Neuron (in vitro differentiated cells): ENCODE data around the gene PRKD1.

ENCODE experiments used
- H2AFZ ChIP-seq: one replicate; pipeline ENCODE4 v1.6.1; 2013; ENCODE audit warnings: low read depth, mild to moderate bottlenecking, inconsistent platforms, low read length, moderate library complexity
- H3K27me3 ChIP-seq: one replicate; pipeline ENCODE4 v1.6.1; 2013; ENCODE audit warnings: low read length; ENCODE audit not compliant: insufficient read depth
- H3K36me3 ChIP-seq: one replicate; pipeline ENCODE4 v1.6.1; 2013; ENCODE audit warnings: low read length; ENCODE audit not compliant: insufficient read depth
- H3K4me1 ChIP-seq: one replicate; pipeline ENCODE4 v1.6.1; 2013; ENCODE audit warnings: low read length; ENCODE audit not compliant: insufficient read depth
- H3K4me3 ChIP-seq: 2 replicates; pipeline ENCODE4 v1.5.1; 2013; ENCODE audit warnings: mild to moderate bottlenecking, low read length, moderate library complexity
- H3K9me3 ChIP-seq: one replicate; pipeline ENCODE4 v1.6.1; 2013; ENCODE audit warnings: low read length

Gene PRKD1

DNA sequence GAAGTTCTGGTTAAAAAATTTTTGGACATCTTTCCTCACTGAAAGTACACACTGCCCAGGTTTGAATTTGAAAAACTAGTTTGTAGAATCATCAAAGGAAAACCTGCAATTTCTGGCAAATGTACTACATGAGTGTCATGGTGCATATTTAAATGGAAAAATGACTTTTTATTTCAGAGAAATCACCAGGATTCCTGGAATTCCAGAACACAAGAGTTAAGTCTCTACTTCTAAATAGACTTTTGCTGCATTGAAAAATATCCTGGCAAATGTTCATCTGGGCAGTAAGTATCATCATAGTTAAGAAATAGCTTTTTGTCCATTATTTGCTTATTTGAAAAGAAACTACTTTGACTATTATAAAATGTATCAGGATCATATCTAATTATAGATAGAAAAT, 275.1 kb downstream of the PRKD1 start:
- no peak overlapping the region for H3K4me3 ChIP-seq
- H2AFZ ChIP-seq = no peak overlapping the region
- H3K27me3 ChIP-seq = no peaks in the 10 kb centered on the region
- H3K4me1 ChIP-seq = no peaks in the 10 kb centered on the region
- H3K9me3 ChIP-seq = peaks cover 1% of the 10 kb centered on the region
- H3K36me3 ChIP-seq = no peaks in the 10 kb centered on the region

DNA sequence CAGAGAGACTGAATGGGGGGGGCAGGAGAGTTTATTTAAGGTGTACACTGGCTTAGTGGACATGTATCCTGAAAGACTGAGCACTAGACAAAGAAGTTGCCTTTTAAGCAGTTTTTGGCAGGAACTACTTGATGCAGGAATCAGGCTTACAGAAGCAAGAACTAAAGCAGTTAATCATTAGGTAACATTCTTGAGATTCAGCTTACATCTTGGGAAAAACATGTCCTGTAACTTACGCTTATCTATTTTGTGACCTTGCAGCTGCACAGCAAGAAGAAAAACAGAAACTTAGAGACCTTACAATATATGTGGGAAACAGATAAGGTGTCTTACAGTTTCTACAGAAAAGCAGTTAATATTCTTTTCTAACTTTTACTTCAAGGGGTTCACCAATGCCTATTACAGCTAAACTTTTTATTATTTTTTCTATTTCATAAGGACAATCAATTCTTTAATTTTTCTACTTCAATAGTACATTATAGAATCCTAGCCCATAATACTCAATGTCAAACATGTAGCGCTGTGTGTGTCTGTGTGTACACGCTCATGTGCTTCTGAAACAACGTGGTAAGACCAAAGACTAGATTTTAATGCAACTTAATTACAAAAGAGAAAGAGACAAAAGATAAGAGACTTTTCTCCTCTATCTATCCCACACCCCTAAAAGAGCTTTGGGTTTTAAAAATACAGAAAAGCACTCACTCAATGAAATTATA, 276.9 kb downstream of the PRKD1 start:
- H3K4me1 ChIP-seq = no peaks in the 10 kb centered on the region

DNA sequence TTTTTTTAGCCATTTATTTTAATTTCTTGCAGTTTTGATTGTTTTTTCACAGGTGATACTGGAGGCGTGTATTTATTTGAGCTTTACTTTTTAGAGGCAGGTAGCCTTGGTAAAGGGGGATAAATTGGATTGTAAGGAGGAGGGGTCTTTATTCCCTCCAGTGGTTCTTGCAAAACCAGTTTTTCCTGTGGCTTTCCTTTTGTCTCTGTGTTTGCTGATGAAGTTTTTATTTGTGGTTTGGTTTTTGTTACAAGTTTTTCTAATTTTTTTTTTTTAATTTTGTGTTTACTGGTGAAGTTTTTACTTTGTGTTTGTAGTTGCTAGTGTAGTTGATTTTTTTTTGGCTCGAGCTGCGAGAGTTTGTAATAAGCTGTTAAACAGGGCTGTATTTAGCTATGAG, 278.5 kb downstream of the PRKD1 start:
- Histone ChIP-seq H3K36me3 (no peaks in the 10 kb centered on the region), H3K9me3 (peaks cover 5% of the 10 kb centered on the region), H2AFZ (no peak overlapping the region), H3K27me3 (no peaks in the 10 kb centered on the region), H3K4me3 (no peak overlapping the region), H3K4me1 (no peaks in the 10 kb centered on the region)

More for the DNA sequence above, 276.9 kb downstream of the PRKD1 start:
- Histone ChIP-seq H3K27me3 (no peaks in the 10 kb centered on the region), H3K4me3 (no peak overlapping the region), H2AFZ (no peak overlapping the region), H3K36me3 (no peaks in the 10 kb centered on the region), H3K9me3 (peaks cover 5% of the 10 kb centered on the region)

DNA sequence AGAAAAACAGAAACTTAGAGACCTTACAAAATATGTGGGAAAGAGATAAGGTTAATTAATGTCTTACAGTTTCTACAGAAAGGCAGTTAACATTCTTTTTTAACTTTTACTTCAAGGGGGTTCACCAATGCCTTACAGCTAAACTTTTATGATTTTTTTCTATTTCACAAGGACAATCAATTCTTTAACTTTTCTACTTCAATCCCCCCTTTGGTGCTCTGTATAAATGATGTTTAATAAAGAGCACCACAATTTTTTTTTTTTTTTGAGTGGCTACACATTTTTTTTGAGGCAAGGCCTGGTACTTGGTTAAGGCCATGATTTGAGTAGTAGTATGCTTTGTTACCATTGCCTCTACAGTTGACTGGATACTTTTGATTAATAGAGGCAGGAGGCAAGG, 279.6 kb downstream of the PRKD1 start:
- Histone ChIP-seq H3K36me3 (no peaks in the 10 kb centered on the region), H3K4me1 (no peaks in the 10 kb centered on the region), H3K27me3 (no peaks in the 10 kb centered on the region), H3K4me3 (no peak overlapping the region), H2AFZ (no peak overlapping the region), H3K9me3 (peaks cover 5% of the 10 kb centered on the region)

DNA sequence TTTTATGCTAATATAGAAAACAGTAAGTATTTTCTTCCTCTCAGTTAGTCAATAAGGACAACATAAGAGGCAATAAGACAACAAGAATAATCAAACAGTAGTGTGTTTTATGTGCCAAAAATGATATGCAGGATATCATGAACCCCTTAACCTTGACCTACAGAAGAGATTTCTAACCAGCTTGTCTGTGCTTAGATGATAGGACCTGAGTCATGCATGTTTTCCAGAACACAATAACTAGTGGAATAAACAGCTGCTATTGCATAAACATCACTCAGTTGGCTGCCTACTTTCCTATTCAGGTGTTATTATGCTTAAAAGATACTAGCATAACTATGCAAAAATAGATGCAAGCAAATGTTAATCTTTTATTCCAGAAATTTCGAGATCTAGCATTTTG, 282.5 kb downstream of the PRKD1 start:
- H3K9me3 ChIP-seq = peaks cover 5% of the 10 kb centered on the region
- H2AFZ ChIP-seq = no peak overlapping the region
- H3K36me3 ChIP-seq = no peaks in the 10 kb centered on the region
- H3K4me1 ChIP-seq = no peaks in the 10 kb centered on the region
- H3K27me3 ChIP-seq = no peaks in the 10 kb centered on the region
- no peak overlapping the region for H3K4me3 ChIP-seq

DNA sequence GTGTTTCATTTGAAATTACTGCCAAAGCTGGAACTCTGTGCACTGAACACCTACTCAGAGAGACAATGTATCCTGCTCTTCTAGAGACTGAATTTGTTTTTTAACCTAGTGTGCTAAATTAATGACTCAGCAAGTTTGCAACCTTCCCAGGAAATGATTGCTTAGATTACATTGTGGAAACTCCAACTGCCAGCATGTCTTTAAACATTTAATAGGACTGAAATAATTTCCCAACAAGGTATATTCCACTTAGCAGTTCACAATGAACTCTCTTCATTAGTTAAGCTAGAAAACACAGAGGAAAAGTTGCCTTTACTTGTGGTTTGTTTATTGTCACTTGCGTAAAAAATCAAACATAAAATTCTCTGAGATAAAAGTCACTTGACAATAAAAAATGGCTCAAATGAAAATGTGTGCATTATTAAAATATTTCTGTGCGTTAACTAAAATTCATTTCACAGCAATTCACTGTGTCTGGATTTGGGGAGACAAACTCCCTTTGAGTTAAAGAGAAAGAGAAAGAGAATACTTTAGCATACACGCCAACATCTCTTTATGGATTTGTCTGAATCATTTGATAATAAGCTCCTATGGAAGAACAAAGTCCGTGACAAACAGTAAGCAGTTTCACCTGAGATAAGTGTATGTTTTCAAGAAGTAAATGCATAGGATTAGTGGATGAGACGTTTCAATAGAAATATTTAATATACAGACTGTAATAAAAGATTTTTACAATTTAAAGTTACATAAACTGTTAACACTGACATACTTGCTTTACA, 284.0 kb downstream of the PRKD1 start:
- H3K36me3 ChIP-seq = no peaks in the 10 kb centered on the region

DNA sequence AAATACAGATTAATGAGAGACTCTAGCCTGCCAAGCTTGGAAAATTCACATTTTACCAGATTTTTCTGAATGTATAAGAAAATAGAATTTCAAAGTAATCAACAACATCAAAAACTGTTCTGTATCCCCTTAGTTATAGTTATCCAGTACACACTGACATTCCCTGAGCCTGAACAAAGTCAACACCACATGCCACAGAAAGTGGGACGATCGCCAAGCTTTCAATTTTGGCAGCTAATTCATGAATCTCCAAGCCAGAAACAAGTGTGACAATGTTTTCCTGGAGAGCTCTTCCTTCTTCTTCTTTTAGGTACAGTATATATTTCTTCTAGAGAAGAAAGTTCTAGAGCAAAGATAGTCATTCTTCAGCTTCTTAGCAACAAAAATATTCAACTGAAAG, 290.2 kb downstream of the PRKD1 start:
- H2AFZ ChIP-seq = no peak overlapping the region
- H3K9me3 ChIP-seq = no peaks in the 10 kb centered on the region
- H3K4me1 ChIP-seq = no peaks in the 10 kb centered on the region
- H3K27me3 ChIP-seq = no peaks in the 10 kb centered on the region
- no peak overlapping the region for H3K4me3 ChIP-seq
- no peaks in the 10 kb centered on the region for H3K36me3 ChIP-seq

More for the DNA sequence above, 284.0 kb downstream of the PRKD1 start:
- Histone ChIP-seq H3K4me1 (no peaks in the 10 kb centered on the region), H3K4me3 (no peak overlapping the region), H3K27me3 (no peaks in the 10 kb centered on the region), H3K9me3 (peaks cover 5% of the 10 kb centered on the region), H2AFZ (no peak overlapping the region)

DNA sequence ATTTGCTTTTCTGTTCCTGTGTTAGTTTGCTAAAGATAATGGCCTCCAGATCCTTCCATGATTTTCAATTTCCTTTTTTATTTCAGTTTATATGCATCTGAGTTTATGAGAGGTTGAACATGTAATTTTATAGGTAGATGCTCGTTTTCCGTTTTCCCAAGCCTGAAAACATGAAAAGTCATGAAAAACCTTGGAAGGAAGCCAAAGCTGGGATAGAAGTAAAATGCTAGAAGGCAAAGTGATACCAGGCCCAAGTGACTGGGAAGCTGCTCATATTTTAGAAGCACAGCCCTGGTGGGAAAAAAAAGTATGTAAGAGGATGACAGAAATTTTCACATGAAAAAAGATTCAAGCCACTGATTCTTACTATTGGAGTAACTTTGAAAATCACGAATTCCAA, 290.8 kb downstream of the PRKD1 start:
- no peak overlapping the region for H2AFZ ChIP-seq
- H3K9me3 ChIP-seq = no peaks in the 10 kb centered on the region
- H3K4me3 ChIP-seq = no peak overlapping the region
- no peaks in the 10 kb centered on the region for H3K27me3 ChIP-seq
- no peaks in the 10 kb centered on the region for H3K36me3 ChIP-seq
- H3K4me1 ChIP-seq = no peaks in the 10 kb centered on the region

DNA sequence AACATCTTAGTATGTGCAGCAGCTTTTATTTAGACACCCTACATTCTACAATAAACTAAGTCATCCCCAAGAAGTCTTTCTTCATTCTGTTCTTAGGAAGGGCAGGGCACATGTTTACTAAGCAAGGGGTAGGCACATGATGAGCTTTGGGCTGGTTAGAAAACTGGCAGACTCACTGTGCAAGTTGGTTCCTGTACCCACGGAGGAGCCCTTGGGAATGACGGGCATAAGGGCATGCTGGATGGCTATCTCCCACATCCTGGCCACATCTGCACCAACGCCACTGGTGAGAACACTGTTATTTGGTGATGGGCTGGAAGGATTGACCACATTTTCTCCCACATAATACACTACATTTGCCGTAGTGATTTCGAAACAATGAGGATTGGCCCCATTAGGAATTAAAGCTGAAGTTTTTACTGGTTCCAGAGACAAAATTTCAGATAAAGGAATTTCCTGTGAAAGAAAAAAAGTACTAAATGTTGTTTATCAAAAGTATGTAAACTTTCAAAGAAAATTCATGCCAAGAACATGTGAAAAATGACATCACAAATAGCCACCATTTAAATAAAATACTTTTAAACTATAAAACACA, 297.0 kb downstream of the PRKD1 start:
- no peaks in the 10 kb centered on the region for H3K27me3 ChIP-seq
- no peak overlapping the region for H3K4me3 ChIP-seq
- peaks cover 2% of the 10 kb centered on the region for H3K4me1 ChIP-seq
- no peak overlapping the region for H2AFZ ChIP-seq
- H3K36me3 ChIP-seq = no peaks in the 10 kb centered on the region
- H3K9me3 ChIP-seq = no peaks in the 10 kb centered on the region

DNA sequence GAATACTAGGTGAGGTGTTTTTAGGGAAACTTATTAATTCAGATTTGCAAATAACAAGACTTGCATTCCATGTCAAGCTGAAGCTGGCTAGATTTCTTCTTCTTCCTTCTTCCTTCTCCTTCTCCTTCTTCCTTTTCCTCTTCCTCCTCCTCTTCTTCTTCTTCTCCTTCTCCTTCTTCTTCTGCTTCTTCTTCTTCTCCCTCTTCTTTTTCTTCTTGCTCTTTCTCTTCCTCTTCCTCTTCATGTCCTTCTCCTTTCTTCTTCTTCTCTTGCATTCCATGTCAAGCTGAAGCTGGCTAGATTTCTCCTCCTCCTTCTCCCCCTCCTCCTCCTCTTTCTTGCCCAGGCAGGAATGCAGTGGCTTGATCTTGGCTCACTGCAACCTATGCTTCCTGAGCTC, 297.8 kb downstream of the PRKD1 start:
- Histone ChIP-seq H3K36me3 (no peaks in the 10 kb centered on the region), H3K4me3 (no peak overlapping the region), H3K9me3 (no peaks in the 10 kb centered on the region), H2AFZ (no peak overlapping the region), H3K27me3 (no peaks in the 10 kb centered on the region), H3K4me1 (peaks cover 2% of the 10 kb centered on the region)

DNA sequence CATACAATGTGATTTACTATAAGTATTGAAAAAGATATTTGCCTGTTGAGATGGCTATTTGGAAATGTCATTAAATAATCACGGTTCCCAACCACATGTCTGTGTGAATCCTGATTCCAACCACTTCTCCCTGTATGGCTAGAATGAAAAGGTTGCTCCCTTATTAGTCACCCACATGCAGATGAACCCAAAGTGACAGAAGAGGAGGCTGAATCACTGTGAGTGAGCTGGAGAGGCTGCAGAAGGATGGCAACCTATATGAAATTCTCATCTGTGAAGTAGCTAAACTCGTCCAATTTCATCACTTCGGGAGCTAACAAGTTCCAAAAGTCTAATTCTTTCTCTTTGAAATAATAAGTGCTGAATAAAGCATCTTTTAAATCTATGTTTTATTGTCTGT, 300.5 kb downstream of the PRKD1 start:
- no peaks in the 10 kb centered on the region for H3K36me3 ChIP-seq
- no peak overlapping the region for H2AFZ ChIP-seq
- H3K27me3 ChIP-seq = no peaks in the 10 kb centered on the region
- H3K4me3 ChIP-seq = no peak overlapping the region
- no peaks in the 10 kb centered on the region for H3K9me3 ChIP-seq
- peaks cover 2% of the 10 kb centered on the region for H3K4me1 ChIP-seq

DNA sequence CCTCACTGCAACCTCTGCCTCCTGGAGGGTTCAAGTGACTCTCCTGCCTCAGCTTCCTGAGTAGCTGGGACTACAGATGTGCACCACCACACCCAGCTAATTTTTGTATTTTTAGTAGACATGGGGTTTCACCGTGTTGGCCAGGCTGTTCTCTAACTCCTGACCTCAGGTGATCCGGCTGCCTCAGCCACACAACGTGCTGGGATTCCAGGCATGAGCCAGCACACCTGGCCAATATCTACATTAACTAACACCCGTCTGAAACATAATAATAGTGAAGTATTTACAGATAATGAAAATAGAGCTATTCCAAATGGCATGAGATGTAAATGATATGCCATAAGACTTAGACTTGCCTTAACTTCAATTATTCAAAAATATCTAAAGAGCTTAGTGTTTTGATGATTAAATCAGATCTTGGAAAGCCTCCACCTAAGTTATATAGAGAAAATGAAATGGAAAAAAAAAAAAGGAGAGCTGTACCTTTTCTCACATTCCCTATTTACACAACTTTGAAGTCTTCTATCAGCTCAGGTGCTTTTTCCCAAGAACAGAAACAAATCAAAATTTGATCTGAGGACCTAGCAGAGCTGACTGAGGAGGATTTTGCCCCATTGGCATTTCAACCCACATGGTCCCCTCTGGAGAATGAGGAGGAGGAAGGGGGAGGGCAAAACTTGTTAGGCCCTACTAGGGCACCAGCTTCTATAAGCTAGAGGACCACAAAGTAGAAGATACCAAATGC, 309.2 kb downstream of the PRKD1 start:
- Histone ChIP-seq H3K9me3 (no peaks in the 10 kb centered on the region), H3K4me3 (no peak overlapping the region), H3K27me3 (no peaks in the 10 kb centered on the region), H3K36me3 (no peaks in the 10 kb centered on the region), H3K4me1 (no peaks in the 10 kb centered on the region), H2AFZ (no peak overlapping the region)

DNA sequence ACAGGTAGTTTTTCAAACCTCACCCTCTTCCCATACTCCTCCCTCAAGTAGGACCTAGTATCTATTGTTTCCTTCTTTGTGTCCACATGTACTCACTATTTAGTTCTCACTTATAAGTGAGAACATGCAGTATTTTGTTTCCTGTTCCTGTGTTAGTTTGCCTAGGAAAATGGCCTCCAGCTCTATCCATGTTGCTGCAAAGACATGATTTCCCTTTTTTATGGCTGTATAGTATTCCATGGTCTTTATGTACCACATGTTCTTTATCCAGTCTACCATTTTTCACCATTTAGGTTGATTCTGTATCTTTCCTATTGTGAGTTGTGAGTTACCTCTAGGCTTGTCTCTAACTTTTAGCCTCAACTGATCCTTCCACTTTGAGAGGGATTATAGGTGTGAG, 310.7 kb downstream of the PRKD1 start:
- Histone ChIP-seq H2AFZ (no peak overlapping the region), H3K4me3 (no peak overlapping the region), H3K9me3 (no peaks in the 10 kb centered on the region), H3K4me1 (no peaks in the 10 kb centered on the region), H3K36me3 (no peaks in the 10 kb centered on the region), H3K27me3 (no peaks in the 10 kb centered on the region)
